Amniotic epithelial cell (primary cell): ENCODE results near the gene CAPZB.
A peak's percentile ranks its signal among the peaks of the same experiment; 100 is the strongest.
"Not testable (repeated sequence)": the region's sequence is repeated elsewhere in the genome, so short reads cannot be mapped to it uniquely, and the experiment has no call there.

ENCODE experiments used
- DNase-seq: peaks from one replicate; pipeline ENCODE4 v3.0.0-alpha.2; 2010; ENCODE audit warnings: low read depth

CAPZB gene

DNA sequence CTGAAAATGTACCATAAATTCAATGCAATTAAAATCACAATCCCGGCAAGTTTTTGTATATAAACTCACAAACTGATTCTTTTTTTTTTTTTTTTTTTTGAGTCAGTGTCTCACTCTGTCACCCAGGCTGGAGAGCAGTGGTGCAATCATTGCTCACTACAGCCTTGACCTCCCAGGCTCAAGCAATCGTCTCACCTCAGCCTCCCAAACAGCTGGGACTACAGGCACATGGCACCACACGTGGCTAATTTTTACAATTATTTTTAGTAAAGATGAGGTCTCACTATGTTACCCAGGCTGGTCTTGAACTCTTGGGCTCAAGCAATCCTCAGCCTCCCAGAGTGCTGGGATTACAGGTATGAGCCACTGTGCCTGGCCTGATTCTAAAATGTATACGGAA is 12.1 kb upstream of the CAPZB start:
- DNase-seq = not testable (repeated sequence)

DNA sequence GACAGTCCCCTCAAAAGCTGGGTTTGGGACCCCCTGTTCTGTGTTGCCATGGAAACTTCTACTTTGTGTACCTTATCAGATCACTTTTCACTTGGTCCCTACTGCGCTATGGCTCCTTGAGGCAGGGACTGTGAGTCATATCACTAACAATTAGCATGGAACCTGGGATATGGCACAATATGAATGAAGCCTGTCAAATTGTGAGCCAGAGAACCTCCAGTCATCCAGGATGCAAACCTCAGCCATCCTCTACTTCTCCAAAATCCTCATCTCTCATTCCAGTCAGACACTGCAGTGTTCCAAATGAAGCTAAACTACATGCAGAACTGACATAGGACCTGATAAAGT is 11.2 kb upstream of the CAPZB start:
- DNase-seq = no peak

DNA sequence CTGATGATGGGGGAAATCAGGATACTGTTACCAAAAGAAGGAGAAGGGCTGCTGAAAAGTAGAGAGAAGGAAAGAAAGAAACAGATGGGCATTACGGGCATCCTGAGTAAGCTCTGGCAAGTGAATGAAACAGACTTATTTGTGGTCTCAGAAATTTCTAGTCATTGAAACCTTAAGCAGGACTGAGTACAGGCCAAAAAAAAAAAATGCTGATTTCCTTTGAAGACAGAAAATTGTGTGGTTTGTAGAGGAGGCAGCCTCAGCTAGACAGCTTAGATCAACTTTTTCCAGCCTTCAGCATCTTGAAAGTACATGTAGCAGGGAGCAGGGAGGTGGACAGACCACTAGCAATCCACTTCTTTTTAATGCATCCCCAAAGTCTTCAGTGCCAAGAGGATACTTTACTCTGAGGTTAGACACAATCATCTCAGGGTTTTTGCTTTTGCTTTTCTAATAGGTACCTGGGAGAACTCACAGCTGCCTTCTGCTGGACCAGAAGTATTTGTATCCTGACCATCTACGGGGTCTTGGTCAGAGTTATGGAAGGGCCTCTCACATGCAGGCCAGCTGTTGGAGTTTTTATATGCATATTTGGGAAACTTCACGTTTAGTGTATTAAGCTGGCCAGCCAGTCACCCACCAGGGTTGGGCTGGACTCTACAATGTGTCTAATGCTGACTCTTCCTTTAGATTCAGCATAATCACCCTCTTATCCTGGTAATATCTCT is 10.6 kb upstream of the CAPZB start:
- no peak for DNase-seq

DNA sequence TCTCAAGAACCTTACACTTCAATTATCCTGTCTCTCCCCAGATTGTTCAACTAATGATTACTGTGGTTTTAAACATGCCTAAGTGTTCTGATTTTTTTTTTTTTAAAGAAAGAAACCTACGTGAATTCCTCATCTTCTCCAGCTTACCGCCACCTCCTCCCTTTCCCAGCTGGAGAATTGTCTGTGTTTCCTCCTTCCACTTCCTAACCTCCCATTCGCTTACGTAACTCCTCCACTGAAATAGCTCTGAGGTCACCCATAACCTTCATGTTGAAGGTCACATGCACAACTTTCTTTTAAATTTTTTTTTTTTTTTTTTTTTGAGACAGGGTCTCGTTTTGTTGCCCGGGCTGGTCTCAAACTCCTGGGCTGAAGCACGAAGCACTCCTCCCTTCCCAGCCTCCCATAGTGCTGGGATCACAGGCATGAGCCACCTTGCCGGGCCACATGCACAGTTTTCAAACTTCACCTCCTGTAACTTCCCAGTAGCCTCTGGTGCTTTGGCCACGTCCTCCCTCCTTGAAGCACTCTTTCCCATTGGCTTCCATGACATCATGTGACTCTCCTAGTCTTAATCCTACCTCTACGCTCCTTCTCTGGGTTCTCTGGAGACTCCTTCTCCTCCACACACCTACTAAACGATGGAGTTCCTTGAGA is 9.8 kb upstream of the CAPZB start:
- DNase-seq = peak; percentile 82

DNA sequence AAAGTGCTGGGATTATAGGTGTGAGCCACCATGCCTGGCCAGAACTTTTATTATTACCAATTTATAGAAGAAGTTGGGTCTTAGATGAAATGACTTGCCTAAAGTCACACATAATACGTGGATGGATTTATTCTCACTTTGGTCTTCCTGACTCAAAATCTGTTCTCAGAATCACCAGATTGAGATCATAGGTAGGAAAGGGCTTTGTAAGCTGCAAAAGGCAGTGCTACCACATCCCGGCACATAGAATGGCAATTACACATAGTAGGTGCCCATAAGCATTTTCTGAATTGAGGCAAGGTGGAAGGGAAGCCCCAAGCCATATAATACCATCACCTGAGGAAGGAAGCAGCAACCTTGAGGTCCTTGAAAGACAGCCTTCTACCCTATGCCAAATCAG is 8.2 kb upstream of the CAPZB start:
- DNase-seq = no peak

DNA sequence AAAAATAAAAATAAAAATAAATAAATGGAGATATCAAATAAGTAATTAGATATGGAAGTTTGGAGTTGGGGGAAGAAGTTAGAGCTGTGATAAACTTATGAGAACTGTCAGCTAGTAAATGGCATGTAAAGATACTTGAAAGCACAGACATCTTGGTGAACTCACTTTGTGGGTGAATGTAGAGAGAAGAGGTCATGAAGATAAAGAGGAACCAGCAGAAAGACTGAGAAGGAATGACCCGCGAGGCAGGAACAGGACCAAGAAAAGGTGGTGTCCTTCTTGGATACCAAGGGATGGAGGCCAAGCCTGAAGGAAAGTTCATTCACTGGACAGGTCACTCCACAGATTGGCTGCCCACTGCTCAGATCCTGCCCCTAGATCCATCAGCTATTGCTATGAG is 4.7 kb upstream of the CAPZB start:
- no peak for DNase-seq

DNA sequence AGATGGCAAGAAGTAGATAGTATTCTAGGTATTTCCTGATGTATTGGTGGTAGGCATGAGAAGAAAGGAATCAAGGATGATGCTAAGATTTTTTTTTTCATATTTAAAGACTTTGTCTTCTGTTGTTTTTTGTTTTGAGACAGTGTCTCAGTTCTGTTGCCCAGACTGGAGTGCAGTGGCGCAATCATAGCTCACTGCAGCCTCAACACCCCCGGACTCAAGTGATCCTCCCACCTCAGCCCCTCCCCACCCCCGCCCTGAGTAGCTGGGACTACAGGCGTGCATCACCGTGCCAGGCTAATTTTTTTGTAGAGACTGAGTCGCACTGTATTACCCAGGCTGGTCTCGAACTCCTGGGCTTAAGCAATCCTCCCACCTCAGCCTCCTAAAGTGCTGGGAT is 2.8 kb upstream of the CAPZB start:
- peak; percentile 77 for DNase-seq

DNA sequence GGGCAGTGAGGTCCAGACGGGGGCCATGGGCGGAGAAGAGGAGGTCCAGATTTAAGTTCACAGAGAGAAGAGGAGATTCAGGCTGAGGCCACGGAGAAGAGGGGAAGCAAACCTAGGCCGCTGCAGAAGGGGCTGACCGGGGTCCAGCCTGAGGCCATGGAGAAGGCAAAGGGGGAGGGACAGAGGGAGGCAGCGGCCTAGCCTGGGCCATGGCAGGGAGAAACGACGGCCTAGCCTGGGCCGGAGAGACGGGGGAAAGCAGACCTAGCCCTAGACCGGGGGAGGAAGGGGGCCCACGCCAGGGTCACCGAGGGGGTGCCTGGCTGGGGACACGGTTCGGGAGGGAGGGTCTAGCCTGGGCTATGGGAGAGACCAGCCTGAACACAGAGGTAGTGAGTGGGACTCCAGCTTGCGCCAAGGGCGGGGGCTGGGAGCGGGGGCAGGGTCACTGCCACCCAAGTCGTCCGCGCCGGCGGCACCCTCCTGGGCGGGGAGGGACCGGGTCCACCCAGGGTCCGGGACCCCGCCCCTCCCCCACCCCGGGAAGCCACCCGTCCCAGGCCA is 459 bp downstream of the CAPZB start:
- no peak for DNase-seq

DNA sequence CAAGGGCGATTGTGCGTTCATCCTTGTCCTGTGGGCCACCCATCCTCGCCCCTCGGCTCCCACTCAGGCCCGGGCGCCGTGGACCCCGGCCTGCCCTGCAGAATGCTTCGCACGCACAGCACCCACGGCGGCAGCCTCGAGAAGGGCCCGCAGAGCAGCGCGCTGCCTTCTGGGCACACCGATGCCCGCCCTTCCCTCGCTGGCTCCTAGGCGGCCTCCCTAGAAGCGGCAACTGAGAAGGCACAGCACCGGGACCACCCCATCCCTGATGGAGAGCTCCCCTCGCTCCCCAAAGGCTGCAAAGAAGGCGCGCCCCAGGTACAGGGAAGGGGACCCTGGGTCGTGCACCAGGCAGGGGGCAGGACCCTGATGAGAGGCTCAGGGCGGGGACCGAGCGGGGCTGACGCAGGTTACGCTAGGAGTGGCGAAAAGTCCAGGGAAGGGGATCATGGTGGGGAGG is 971 bp downstream of the CAPZB start:
- no peak for DNase-seq

DNA sequence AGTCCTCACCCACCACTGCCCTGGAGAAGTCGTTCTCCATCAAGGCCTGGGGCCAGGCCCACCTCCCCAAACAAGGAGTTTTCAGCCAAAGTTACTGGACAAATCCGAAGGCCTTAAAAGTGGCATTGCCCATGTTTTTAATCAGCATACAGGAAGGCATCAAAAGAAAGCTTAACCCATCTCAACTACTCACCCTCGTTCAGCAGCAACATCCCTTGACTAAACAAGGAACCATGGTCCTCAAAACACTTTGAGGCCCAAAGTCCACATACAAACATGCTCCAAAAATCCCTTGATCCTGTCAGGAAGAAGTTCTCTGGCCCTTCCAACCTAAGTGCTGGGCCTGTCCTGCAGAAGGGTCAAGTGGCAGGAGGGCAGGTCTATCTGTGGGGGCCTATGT is 1.6 kb downstream of the CAPZB start:
- no peak for DNase-seq

DNA sequence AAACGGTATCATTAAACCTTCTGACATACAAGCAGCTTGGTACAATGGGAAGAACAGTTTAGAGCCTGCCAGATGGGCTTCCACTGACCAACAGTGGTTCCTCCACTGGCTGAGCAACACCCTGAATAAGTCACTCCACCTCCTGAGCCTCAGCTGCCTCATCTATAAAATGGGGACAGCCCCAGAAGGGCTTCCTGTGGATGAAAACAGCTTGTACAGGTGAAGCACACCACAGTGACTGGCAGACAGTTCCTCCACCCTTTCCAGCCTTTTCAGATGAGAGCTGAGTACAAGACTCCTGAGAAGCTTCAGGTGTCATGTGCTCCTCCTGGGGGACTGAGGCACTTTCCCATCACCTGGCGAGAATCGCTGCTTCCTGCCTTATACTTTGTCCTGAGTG is 2.1 kb downstream of the CAPZB start:
- no peak for DNase-seq

DNA sequence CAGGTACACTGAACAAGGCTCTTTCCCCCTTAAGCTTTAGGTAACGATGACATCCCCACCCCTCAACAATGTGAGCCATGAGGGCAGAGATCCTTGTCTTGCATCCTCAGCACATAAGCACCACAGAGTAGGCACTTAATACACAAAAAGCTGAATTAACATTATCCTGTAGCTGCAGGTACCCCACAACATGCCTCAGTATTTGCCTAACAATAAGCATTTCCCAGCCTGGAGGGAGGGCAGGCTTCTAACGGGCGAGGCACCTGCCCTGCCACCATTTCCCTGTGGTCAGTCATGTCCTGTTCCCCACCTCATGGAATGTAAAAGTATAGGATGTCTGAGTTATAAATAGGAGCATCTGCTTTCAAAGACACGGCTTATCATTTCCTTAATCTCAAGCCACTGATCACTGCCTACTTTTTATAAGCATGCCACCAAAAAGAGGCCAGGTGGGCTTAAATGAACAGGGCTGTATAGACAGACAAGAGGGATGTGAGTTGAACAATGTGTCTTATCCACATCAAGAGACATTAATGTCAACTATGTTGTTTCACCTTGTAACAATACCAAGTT is 3.4 kb downstream of the CAPZB start:
- DNase-seq = no peak

DNA sequence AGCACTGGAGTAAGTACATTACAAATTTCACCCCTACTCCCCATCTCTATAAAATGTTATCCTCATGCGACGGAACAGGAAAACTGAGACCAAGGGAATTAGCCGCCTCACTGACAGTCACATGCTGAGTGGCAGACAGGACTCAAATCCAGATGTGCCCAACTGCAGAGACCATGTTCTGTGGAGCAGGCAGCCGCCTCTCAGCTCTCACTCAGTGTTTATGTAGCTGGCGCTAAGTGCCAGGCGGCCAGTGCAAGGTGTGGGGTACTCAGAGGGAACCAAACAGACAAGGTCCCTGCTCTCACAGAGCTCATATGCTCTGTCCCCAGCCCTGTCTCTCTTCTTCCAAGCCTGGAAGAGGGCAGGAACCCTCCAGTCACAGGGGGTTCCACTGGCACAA is 5.1 kb downstream of the CAPZB start:
- DNase-seq = no peak

DNA sequence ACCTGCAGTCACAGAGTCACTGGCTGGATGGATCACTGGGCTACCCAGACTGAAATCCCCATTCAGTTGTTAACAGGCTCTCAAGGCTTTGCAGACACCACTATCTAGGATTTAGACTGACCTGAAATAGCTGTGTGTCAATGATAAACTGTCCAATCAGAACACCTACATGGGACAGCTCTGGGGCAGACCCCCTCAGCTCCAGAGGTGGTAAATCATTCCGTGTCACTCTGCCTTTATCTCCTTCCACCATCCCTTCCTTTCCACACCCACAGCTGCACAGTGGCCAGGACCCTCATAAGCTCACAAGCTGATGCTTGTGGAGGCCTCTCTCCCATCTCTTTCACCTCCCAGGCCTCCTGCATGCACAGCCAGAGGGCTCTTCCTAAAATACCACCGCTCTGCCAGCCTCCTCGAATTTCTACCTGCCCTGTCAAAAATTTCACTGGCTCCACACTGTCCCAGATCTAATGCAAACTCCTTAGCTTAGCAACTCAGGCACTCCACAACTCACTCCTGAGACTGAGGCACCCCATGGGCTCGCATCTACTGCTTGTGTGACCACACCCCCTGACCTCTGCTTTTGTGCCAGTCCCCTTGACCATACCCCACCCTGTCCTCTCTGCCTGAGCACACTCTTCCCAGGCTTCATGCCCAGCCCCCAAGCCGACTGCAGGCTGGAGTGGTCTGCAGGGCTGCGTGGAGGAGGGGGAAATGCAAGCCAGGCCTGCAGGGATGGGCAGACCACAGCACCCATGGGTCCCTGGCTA is 5.8 kb downstream of the CAPZB start:
- no peak for DNase-seq

DNA sequence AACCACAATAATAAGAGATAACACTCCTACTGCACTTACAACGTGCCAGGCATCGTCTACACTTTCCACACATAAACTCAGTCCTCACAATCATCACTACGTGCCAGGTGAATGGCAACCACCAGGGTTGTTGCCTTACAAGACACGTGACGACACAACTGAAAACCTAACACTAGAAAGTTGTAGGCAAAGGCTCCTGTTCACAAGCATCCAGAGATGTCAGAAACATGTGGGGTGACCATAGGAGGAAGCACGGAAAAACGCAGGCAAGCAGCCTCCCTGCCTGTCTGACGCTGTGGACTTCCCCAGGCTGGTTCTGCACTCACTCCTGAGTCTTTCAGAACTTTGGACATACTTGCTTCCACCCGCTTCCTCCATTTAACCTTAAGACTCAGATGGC is 7.0 kb downstream of the CAPZB start:
- DNase-seq = no peak

DNA sequence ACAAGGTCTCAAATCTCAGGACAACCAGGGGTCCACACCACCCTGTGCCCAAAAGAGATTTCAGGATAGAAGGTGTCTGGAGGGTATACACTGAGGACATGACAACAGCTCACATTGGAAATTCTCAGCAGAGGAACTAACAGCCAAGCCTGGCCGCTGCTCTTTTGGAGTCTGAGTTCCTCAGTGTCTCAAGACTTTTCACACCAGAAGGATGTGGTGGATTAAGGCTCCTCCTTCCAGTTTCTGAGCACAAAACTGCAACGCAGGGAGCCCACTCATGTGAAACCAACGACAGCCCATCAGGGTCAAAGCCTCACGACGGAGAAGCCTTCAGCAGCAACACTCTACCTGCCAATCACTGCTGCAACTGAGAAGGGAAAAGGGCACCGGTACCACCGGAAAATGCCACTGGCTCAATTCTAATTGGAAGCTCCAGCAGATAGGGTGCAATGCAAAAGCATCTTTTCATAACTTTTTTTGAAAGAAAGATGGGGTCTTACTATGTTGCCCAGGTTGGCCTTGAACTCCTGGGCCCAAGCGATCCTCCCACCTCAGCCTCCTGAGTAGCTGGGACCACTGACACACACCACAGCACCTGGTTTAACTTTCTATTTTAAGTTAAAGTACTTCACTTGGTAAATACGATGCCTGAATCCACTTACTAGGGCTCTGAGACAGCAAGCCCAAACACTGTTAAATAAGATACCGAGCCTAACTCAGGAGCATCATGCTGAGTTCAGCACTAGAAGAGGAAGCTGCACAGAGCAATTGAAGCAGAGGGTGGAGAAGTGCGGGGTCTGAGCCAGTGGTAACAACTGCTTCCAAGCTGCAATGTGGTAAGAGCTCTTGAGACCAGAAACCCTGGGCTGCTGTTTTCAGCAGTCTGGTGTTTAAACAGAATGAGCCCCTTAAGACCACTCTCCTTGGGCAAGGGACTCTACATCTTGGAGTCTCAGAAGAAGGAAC is 7.8 kb downstream of the CAPZB start:
- no peak for DNase-seq

DNA sequence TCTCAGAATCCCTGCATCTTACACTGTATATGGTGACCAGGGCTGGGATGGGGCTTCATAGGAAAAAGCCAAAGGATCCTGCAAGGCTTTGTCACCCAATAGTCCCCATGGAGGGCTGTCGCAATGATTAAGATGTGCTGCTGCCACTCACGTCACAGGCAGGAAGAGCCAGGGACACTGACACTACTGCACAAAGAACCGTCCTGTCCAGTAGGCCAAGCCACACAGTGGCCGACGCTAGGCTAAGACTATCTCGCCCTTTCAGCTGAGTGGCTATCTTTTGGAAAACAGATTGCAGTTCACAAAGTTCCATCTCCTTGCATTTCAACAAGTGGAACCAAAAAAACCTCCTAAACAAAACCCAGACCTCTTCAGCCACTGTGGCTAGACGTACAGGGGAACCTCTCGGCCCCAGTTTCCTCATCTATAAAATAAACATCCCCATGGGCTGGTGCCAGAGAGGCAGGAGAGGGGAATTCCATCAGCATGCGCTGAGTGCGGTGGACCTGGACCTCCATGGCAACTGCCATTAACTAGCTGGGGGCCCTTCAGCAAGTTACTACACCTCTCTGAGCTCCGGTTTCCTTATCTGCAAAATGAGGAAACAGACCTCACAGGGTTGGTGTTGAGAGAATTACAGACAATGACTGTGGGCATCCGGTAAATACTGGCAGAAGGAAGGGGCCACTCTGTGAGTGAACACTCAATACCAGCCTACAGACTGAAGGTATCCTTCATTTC is 8.7 kb downstream of the CAPZB start:
- DNase-seq = peak; percentile 66

DNA sequence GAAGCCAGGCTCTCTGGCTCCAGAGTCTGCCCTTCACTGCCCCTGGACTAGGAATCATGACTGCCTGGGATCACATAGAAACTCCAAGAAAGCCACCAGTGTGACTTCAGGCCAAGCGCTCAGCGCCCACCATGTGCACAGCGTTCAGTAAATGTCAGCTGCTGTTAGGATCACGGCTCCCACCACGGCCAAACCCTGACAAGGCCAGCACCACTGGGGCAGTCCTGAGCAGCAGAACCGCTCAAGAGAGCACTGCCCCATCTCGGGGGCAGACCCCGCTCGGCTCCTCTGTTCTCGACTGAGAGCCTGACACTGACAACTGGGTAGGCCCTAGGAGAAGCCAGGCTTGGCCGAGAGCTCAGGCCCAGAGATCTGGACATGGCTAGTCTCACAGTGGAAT is 10.0 kb downstream of the CAPZB start:
- no peak for DNase-seq

DNA sequence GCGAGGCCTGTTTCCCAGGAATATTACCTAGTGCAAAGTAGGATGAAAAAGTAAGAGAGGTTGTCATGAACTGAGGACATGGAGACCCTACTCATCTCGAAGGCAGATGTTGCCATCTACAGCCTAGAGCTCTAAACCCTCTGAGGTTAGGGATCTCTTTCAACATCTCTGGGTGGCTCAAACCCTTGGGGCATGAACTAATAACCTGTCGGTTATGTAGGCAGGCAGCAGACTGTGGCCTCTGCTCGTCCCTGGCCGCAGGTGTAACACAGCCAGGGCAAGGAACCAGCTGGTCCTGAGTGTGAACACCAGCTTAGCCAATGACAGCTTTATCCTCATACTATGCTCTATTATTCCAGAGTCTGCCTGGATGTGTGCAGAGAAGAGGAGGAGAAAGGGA is 13.2 kb downstream of the CAPZB start:
- no peak for DNase-seq

DNA sequence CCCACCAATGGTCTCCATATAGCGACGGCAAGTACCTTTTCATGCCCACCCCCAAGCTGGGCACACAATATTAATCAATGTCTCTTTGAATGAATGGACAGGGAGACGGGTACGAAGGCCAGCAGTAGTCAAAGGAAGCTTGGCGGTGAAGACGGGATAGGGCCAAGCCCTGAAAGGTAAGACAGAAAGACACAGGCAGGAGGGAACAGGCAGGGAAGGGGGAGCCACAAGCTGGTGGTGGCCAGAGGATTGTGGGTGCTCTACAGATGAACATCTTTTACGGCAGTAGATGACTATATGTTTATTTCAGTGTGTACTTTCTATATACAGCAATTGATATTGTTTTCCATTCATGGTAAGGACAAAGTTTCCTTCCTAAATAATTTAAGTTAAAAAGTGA is 16.3 kb downstream of the CAPZB start:
- DNase-seq = no peak
